DND-41 (cell line): ENCODE measurements around the gene LOXL3.

Experiments
- CTCF ChIP-seq: IDR thresholded peaks from 2 replicates; pipeline ENCODE4 v1.5.1; 2012; ENCODE audit warnings: borderline replicate concordance, low read length, moderate library complexity, mild to moderate bottlenecking; ENCODE audit not compliant: poor library complexity, severe bottlenecking; ENCODE audit errors: extremely low read depth
- EZH2 ChIP-seq: IDR thresholded peaks from 3 replicates; pipeline ENCODE4 v1.6.1; 2012; ENCODE audit warnings: borderline replicate concordance, low read depth, mild to moderate bottlenecking, moderate library complexity, low read length, inconsistent platforms; ENCODE audit not compliant: severe bottlenecking

GRCh38 chr2:74536166-74536950, 17.4 kb downstream of the LOXL3 start:
- TF ChIP-seq CTCF, result no peak
- TF ChIP-seq EZH2, result no peak
